Limb (tissue), 2 donors: ENCODE measurements around the gene OR2V2.
"Not testable (repeated sequence)": the region's sequence is repeated elsewhere in the genome, so short reads cannot be mapped to it uniquely, and the experiment has no call there.

Experiments used
- DNase-seq, 2 donors: peaks; one replicate each; pipeline ENCODE4 v3.0.0-alpha.2; 2016; ENCODE audit errors: extremely low spot score in 2 of 2

Gene OR2V2

GRCh38 chr5:181169459-181170236, 22.3 kb downstream of the OR2V2 start:
- peak in 1 of 2 donors; percentile 79 for DNase-seq

DNA sequence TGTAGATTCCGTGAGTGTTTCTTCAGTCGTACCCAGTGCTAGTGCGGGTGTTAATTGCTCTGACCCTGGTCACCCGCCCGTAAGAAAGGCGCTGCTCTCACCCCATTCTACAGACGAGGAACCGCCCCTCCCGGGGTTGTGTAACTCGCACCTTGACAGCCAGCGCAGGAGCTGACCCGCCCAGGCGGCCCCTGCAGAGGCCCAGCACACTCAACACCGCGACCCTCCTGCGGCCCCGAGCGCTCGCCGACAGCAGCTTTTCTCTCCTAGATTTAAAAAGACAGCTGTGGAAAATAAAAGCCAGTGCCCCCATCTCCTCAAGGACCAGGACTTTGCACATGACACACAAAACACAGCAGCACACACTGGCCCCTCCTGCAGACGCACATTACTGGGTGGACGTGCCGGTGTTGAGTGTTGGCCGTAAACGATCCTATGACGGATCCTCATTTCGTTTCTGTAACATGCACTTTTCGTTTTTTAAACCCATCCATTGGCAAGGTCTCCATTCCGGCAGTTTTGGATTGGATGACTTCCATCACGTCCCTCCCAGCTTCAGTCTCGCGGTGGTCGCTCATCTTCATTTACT, 22.9 kb downstream of the OR2V2 start:
- no peak for DNase-seq

DNA sequence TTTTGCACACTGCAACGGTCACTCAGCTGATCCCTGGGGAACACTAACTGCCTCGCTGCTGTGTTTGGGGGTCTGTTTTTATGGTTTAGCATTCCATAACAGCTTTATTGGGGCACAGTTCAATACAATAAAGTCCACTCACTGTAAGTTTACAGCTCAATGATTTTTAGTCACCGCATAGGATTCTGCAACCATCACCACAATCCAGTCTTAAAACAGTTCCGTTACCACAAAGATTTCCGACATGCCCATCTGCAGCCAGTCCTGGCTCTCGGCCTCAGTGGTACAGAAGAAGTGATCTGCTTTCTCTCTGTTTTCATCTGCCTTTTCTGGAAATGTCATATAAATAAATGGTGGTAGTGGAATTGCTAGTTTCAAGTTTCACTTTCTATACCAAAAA, 23.6 kb downstream of the OR2V2 start:
- no peak for DNase-seq

- no peak for DNase-seq
Observed at GRCh38 chr5:181171782-181172181, 24.4 kb downstream of the OR2V2 start.

GRCh38 chr5:181173027-181173419, 25.6 kb downstream of the OR2V2 start:
- no peak for DNase-seq

DNA sequence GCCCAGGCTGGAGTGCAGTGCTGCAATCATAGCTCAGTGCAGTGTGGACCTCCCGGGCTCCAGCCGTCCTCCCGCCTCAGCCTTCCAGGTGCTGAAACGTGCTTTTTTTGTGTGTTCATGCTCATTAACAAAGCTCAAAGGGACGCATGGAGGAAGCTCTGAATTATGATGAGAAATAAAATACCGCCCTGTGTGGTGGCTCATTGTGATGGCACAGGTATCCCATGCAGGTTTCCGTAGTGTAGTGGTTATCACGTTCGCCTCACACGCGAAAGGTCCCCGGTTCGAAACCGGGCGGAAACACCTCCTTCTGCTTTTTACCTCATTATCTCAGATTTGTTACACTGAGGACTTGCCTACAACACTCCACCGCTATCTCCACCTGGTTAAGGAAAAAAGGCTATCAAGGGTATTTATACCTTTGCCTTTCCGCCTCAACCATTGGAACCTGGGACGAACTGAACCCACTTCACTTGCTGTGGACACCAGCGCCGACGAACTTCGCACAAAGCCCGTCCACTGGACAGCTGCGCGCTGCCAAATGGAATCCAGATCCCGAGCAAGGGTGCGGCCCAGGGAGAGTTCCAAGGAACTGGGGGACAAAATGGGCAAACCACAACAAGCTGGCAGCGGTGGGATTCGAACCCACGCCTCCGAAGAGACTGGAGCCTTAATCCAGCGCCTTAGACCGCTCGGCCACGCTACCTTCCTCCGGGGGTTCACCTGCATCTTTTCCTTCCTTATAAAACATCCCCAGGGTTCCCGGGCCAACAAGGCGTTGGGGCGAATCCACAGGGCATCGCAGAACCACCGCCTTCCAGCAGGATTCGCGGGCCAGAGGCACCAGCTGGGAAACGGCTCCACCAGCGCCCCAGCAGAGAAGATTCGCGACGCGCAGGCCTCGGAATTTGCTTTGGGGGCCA, 26.3 kb downstream of the OR2V2 start:
- DNase-seq: no peak

DNA sequence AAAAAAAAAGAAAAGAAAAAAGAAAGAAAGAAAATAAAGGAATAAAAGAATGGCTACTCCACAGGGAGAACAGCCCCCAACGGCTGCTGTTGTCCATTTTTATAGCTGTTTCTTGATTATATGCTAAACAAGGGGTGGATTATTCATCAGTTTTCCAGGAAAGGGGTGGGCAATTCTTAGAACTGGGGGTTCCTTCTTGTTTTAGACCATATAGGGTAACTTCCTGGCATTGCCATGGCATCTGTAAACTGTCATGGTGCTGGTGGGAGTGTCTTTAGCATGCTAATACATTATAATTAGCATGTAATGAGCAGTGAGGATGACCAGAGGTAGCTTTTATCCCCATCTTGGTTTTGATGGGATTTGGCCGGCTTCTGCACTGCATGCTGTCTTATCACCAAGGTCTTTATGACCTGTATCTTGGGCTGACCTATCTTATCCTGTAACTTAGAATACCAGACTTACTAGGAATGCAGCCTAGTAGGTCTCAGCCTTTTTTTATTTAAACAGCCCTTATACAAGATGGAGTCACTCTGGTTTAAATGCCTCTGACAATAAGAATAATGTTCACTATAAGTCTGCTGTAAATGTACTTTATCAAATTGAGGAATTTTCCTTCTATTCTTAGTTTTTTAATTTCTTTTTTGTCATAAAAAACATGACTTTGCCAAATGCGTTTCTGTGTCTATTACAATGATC, 29.0 kb downstream of the OR2V2 start:
- DNase-seq: no peak

DNA sequence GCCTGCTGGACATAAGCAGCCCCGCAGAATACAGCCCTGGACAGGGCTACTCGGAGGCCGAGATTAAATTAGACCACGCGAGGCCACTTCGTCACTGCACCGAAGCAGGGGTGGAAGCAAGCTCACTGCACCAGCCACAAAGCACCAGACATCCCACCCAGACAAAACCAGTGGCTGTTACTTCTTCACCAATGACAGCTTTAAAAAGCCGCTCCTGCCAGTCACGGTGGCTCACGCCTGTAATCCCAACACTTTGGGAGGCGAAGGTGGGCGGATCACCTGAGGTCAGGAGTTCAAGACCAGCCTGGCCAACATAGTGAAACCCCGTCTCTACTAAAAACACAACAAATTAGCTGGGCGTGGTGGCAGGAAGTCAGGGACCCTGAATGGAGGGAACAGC, 30.2 kb downstream of the OR2V2 start:
- DNase-seq: not testable (repeated sequence)

GRCh38 chr5:181181650-181182565, 34.5 kb downstream of the OR2V2 start:
- peak in 1 of 2 donors; percentile 56 for DNase-seq

- no peak for DNase-seq
Observed at GRCh38 chr5:181182651-181183050, 35.3 kb downstream of the OR2V2 start.

- peak in 1 of 2 donors; percentile 24 for DNase-seq
Observed at GRCh38 chr5:181184845-181185216, 37.4 kb downstream of the OR2V2 start.

DNA sequence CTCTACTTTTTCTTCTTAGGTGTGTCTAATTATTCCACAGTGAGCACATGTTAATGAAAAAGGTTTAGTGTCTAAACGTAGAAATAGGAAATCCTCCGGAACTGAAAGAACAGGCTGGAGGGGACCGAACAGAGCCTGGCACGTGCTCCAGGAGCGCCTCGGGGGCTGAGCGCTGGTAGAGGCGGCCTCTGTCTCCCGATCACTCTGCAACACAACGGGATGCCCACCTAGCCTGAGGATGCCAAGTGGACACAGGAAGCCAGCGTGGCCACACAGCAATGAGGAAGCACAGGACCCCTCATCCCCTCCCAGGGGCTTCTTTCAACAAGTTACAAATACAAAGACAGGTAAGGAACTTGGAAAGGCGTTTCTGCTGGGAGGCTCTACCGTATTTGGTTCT, 38.2 kb downstream of the OR2V2 start:
- peak in 1 of 2 donors; percentile 20 for DNase-seq

DNA sequence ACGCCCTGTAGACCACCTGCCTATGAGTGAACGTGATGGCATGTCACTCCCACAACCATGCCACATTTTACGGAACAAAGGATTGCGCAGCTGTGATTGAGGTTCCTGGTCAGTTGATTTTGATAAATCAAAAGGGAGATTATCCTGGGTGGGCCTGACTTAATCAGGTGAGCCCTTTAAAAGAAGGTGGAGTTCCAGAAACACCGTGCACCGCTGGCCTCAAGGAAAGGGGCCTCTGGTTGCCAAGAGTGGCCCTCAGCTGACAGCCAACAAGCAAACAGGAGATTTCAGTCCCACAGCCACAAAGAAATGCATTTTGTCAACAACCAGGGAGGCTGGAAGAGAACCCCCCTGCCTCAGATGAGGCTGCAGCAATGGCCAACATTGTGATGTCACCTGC, 38.6 kb downstream of the OR2V2 start:
- DNase-seq: no peak

- no peak for DNase-seq
Observed at GRCh38 chr5:181186986-181187499, 39.7 kb downstream of the OR2V2 start.

DNA sequence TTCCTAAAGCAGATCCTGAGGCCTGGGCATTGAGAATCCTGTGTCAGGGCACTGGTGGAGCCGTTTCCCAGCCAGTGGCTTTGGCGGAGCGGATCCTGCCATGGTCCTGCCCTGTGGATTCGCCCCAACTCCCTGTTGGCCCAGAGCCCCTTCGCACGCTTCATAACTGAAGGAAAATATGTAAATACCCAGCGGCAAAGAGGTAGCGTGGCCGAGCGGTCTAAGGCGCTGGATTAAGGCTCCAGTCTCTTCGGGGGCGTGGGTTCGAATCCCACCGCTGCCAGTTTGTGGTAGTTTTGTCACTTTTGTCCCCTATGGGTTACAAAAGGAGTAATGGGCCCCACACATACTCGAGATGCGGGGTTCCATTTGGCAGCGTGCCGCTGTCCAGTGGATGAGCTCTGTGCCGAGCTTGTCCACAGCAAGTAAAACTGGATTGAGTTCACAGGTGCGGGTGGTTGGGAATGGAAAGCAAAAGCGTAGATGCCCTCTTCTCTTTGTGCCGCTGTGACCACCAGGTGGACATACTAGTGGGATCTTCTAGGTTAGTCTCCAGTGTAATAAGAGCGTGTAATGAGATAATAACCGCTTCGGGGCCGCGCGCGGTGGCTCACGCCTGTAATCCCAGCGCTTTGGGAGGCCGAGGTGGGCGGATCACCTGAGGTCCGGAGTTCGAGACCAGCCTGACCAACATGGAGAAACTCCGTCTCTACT, 40.3 kb downstream of the OR2V2 start:
- peak in 1 of 2 donors; percentile 84 for DNase-seq

DNA sequence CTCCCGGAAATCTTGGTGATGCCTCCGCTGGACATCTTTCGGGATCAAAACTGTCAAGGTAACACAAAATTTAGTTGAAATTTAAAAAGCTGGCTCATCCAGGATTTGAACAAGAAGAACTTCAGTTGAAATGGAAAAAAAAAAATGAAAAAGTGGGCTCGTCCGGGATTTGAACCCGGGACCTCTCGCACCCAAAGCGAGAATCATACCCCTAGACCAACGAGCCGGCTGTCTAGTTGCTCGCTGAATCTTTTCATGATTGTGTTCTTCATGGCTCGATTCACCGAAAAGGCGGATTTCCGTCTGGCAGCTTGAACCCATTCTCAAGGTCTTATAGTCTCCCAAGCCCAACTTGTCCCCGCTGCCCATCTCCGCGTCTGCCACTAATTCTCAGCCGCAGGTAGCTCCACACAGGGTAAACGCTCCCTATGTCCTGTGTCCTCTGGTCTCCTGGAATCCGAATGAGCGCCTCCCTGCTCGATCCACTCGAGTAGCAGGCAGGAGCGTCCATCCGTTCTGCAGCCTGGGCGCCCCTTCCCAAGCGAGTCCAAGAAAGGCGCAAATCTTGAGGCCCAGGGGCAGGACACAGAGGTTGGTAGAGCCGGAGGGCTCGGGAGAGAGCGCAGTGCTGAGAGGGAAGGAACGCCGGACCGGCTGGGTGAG, 41.4 kb downstream of the OR2V2 start:
- peak; percentile 82 to 88 for DNase-seq

- peak in 1 of 2 donors; percentile 69 for DNase-seq
Observed at GRCh38 chr5:181189363-181189961, 42.1 kb downstream of the OR2V2 start.

DNA sequence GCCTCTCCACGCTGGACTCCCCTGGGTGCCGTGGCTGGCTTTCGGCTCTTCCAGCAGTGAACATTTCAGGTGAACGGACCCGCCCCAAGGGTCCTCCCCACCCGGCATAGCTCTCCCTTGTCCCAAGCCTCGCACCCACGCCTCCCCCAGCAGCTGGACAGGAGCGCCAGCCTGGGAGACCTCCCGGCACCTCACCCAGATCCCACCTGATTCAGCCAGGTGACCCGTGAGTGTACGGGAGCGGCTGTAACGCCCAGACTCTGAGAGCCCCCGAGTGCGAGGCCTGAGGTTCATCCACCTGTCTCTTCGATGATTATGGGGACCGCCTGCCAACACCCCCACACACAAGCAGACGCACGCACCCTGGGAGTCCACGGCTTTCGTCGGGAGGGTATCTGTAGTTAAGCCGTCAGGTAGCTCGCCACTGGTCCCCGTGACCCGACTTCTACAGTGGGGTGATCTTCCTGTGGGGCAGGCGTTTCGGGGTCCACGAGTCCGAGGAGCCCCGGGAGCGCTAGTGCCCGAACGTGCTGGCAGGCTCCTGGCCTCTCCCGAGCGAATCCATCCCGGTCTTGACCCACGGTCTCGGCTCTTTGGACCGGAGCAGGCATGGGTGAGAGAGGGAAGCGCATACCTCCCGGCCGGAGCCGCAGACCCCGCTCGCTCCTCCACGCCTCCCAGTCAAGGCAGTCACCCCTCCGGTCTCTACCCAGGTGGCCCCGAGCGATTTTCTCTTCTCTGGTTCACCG, 42.8 kb downstream of the OR2V2 start:
- DNase-seq: peak in 1 of 2 donors; percentile 54
